Mammary epithelial cell (primary cell): ENCODE results near the gene GALNT13.

Source experiments
- EZH2 ChIP-seq: IDR thresholded peaks from 2 replicates; pipeline ENCODE4 v1.6.1; 2012; ENCODE audit warnings: low read length, inconsistent platforms, borderline replicate concordance
- TF ChIP-seq, protein P1 (sequence below), 2 donors: IDR thresholded peaks in 1 of 2; conservative IDR thresholded peaks in 1 of 2; 2 replicates each; pipeline ENCODE4 v1.5.1; 2011 to 2012; ENCODE audit warnings: inconsistent platforms in 2 of 2, low read length in 2 of 2, mild to moderate bottlenecking in 2 of 2, control low read depth in 1 of 2, low read depth in 1 of 2; ENCODE audit not compliant: insufficient read depth in 1 of 2; ENCODE audit errors: extremely low read depth in 1 of 2

DNA sequence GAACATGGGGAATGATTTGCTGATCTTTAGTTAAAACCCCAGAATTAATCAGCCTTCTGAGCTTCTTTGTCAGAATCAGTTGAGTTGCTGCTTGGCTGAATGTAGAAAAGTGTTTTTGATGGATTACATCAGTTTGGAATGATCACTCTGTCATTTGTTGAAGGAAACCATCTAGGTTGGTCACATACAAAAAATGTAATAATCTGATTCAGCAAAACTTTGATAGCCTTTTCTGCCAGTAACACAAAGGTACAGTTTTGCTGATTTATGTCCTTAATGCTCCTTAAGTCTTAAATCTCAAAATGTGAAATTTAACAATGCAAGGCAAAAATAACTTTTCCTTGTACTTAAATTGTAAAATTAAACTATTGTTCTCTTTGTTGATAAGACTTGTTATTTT lies 74.3 kb downstream of the GALNT13 start:
- TF ChIP-seq, protein P1, sequence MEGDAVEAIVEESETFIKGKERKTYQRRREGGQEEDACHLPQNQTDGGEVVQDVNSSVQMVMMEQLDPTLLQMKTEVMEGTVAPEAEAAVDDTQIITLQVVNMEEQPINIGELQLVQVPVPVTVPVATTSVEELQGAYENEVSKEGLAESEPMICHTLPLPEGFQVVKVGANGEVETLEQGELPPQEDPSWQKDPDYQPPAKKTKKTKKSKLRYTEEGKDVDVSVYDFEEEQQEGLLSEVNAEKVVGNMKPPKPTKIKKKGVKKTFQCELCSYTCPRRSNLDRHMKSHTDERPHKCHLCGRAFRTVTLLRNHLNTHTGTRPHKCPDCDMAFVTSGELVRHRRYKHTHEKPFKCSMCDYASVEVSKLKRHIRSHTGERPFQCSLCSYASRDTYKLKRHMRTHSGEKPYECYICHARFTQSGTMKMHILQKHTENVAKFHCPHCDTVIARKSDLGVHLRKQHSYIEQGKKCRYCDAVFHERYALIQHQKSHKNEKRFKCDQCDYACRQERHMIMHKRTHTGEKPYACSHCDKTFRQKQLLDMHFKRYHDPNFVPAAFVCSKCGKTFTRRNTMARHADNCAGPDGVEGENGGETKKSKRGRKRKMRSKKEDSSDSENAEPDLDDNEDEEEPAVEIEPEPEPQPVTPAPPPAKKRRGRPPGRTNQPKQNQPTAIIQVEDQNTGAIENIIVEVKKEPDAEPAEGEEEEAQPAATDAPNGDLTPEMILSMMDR (conservative IDR thresholded peaks at IDR 0.05 in 1 of 2, IDR thresholded peaks at IDR 0.05 in 1 of 2; ENCODE audit: extremely low read depth in 1 of 2, insufficient read depth in 1 of 2, low read depth in 1 of 2, low read length in 2 of 2) = no peak
- no peak for TF ChIP-seq EZH2
